Jurkat, Clone E6-1 (cell line): ENCODE measurements around the gene ARL2BP.
"Not testable (repeated sequence)": the region's sequence is repeated elsewhere in the genome, so short reads cannot be mapped to it uniquely, and the experiment has no call there.

Experiments
- DNase-seq: peaks from one replicate; pipeline ENCODE4 v3.0.0-alpha.2; 2011; ENCODE audit warnings: low read depth, low spot score
- H3K4me3 ChIP-seq: 2 replicates; pipeline ENCODE4 v1.5.1; 2011; ENCODE audit warnings: mild to moderate bottlenecking, low read length, control low read depth, moderate library complexity

The ARL2BP gene

DNA sequence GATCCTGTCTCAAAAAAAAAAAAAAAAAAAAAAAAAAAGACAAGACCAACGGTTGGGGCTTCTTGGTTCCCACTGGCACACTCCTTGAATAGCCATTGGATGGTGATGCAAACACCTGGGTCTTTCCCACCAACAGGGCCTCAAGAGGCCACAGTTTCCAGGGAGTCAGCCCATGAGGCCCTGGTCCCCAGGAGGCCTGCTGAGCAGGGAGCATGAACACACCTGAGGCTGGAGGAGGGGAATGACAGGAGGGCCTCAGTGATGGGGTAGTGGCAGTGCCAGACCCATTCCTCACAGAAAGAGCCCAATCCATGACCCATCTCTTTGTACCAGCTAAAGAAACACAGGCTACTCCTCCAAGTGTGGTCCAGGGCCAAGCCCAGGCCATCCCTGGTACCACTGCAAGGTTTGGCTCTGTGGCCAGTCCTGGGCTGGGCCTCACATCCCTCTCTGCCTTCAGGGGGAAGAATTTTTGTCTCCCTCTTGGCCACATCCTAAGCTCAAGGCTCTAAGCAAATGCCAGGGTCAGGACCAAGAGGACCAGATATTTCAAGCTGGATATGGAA, 13.9 kb downstream of the ARL2BP start:
- DNase-seq, result no peak
- H3K4me3 ChIP-seq, result no peak overlapping the region

DNA sequence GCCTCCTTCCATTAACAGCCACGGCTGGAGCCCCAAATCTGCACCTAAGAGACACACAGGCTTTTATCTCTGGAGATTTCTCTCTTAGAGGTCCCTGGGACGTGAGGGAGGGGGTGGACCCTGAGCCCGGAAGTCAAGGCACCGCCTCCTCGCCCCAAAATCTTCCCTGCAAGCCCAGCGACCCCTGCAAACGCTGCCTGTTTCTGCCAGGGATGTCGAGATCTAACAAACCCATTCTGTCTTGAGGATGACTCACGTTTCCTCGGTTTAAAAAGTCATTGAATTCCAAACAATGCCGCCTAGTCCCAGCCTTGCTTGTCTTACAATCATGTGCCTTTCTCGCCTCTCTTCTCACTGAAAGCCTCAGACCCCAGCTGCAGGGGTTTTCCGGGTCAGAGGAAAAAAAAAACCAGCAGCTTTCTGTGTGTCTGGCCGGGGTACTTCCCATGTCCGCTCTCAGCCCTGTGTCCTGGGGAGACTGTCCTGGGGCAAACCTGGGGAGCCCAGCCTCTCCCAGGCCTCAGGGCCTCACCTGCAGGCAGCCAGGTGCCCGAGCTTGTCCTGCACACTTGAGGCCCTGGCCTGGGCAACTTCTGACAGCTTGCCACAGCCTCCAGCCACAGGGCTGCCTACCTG, 15.4 kb downstream of the ARL2BP start:
- no peak for DNase-seq
- no peak overlapping the region for H3K4me3 ChIP-seq

DNA sequence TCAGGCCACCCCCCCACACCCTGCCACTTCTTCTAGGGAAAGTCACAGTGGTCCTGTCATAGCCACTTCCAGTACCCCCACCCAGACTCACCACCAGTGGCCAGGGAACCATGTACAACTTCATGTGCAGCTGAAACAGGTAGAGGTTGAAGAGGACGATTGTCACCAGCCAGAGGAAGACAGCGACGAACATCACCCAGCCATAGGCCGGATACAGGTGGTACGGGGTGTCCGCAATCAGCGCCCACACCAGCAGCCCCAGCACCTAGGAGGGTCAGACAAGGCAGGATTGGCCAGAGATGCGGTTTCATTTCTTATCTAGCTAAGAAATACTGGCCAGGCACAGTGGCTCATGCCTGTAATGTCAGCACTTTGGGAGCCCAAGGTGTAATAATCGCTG, 16.7 kb downstream of the ARL2BP start:
- H3K4me3 ChIP-seq, result no peak overlapping the region
- no peak for DNase-seq

DNA sequence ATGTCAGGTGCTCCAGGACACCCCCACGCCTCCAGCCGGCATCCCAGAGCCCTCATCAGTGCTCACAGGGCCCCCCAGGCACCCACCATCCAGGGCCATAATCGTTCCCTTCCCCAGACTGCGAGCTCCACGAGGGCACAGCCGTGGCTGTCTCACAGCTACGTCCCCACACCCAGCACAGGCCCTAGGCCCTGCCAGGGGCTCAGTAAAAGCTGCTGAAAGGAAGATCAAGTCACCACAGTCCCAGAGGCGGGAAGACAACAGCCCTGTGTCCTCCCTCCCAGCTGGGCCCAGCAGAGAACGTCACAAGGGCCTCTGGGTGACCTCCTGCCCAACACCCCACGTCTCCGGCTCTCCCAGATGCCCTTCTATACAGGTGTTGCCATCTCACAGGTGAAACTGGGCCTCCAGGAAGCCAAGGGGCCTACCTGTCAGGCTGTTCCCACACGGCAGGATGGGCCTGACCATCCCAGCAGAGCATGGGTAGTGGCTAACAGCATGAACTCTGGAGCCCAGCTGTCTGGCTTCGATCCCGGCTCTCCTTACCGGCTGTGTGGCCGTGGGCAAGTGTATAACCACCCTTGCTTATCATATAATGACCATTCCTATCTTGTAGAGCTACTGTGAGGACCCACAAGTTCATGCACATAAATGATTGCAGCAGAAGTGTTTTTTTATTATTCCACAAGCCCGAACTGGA, 17.9 kb downstream of the ARL2BP start:
- no peak overlapping the region for H3K4me3 ChIP-seq

DNA sequence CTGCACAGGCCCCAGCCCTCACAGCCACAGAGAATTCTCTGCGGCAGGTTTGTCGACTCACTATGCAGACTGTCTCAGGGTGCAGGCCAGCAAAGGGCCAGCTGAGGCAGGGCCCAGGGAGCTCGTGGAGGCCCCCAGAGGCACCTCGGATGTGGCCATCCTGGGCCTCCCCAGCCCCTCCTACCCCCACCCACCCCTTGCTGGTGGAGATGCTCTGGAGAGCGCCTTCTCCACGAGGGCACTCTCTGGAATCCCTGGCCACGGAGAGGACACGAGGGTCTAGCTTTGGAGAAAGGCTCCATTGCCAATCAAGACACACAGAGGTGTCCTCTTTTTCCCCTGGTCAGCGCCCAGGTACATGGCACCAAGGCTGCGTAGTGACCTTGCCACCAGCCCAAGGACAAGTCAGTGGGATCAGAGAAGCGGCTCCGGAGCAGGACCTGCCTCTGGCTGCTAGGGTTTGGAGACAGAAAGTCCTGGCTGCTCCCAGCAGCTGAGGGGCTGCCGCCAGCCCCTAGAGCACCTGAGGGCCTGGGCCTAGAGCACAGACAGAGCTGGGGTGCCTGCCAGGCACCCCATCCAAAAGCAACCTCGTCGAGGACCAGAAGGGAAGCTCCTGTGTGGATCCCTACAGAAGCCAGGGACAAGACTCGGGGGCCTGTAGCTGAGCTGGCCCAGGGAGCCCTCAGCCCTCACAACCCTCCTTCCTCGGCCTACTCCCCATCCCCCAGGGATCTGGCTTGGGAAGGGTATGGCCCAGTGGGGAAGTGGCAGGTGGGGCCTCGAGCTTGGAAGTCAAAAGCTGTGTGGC, 18.7 kb downstream of the ARL2BP start:
- DNase-seq, result no peak

More for the DNA sequence above, 17.9 kb downstream of the ARL2BP start:
- DNase-seq, result no peak

DNA sequence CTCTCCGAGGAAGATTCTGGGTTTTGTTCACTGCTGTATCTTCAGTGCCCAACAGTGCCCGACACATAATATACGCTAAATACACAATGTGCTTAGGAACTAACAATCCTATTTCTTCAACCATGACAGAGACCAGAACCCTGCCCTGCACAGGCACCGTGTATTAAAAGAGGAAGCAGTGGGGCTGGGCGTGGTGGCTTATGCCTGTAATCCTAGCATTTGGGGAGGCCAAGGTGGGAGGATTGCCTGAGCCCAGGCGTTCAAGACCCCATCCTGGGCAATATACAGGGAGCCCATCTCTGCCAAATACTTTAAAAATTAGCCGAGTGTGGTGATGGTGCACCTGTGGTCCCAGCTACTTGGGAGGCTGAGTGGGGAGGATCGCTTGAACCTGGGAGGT, 19.3 kb downstream of the ARL2BP start:
- no peak for DNase-seq
- H3K4me3 ChIP-seq, result no peak overlapping the region

More for the DNA sequence above, 18.7 kb downstream of the ARL2BP start:
- no peak overlapping the region for H3K4me3 ChIP-seq

DNA sequence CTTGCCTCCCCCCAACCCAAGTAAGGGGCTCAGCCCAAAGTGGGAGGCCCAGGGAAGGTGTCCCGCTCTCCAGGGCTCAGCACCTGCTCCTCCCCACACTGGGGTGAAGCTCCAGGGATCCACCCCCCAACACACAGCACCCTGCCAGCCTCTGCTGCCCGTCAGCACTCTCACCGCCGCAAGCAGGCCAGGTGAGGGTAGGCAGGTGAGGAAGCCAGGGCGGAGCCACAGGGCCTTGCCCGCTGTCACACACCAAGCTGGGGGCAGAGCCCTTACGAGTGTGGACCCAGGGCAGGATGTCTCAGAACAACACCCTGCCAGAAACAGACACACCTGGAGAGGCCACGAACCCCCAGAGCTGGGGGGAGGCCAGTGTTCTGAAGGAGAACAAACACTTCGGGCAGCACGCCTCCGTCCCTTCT, 19.9 kb downstream of the ARL2BP start:
- DNase-seq, result no peak
- no peak overlapping the region for H3K4me3 ChIP-seq

DNA sequence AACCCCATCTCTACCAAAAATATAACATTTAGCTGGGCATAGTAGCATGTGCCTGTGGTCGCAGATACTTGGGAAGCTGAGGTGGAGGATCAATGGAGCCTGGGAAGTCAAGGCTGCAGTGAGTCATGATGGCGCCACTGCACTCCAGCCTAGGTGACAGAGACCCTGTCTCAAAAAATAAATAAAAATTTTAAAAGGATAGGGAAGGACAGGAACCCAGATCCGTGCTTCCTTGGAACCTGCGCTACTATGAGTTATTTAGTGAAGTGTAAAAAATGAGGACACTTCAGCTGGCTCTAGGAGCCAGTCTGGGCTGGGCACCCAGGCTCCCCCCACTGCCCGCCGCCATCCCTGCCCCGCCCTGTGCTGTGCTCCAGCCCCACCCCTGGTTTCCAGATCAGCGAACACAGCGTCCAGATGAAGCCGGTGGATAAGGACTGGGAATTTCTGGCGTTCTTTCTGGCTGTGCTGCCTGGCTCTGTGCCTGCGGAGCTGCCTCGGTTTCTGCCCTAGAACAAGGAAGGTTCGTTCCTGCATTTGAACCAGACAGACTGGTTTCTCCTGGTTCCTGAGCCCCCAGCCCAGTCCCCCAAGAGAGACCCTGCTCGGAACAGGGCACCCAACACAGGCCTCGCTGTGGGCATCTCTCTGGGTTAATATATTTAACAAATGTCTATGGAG, 20.9 kb downstream of the ARL2BP start:
- DNase-seq, result no peak
- no peak overlapping the region; the same call in 1 of the 2 replicates for H3K4me3 ChIP-seq

DNA sequence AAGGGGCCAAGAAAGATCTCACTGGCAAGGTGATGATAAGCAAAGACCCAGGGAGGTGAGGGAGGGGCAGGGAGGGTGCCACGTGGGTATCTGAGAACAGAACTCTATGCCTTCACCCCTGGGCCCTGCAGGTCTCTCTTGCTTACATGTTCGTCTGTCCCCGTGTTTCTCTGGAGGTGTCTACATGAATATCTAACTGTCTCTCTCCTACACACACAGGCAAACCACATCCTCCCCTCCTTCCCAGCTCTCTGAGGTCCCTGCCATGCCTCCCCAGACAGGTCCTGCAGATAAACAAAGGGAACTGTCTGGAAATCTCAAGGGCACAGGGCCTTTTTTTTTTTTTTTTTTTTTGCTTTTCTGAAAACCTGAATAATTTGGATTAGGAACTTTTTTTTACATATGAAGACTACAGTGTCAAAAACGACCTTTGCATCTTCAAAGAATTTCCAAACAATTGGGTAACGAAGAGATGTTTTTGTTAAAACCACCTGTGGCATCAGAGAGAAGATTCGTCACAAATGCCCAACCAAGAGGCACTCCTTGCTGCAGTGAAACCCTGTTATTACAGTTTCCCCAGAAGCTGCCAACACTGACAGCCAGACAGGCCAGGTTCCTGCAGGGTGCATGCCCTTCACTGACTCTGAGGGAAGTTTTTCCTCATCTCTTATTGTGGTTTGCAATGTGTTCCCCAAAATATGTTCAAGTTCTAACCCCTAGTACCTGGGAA, 21.6 kb downstream of the ARL2BP start:
- H3K4me3 ChIP-seq, result peak overlapping the region; percentile 29
- peak; percentile 94 for DNase-seq

DNA sequence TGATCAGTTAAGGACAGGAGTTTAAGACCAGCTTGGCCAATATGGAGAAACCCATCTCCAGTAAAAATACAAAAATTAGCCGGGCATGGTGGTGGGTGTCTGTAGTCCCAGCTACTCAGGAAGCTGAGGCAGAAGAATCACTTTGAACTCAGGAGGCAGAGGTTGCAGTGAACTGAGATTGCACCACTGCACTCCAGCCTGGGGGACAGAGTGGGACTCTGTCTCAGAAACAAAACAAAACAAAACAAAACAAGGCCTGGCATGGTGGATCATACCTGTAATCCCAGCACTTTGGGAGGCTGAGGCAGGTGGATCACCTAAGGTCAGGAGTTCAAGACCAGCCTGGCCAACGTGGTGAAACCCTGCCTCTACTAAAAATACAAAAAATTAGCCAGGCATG, 22.3 kb downstream of the ARL2BP start:
- DNase-seq, result not testable (repeated sequence)
- H3K4me3 ChIP-seq, result peak overlapping the region; percentile 29

DNA sequence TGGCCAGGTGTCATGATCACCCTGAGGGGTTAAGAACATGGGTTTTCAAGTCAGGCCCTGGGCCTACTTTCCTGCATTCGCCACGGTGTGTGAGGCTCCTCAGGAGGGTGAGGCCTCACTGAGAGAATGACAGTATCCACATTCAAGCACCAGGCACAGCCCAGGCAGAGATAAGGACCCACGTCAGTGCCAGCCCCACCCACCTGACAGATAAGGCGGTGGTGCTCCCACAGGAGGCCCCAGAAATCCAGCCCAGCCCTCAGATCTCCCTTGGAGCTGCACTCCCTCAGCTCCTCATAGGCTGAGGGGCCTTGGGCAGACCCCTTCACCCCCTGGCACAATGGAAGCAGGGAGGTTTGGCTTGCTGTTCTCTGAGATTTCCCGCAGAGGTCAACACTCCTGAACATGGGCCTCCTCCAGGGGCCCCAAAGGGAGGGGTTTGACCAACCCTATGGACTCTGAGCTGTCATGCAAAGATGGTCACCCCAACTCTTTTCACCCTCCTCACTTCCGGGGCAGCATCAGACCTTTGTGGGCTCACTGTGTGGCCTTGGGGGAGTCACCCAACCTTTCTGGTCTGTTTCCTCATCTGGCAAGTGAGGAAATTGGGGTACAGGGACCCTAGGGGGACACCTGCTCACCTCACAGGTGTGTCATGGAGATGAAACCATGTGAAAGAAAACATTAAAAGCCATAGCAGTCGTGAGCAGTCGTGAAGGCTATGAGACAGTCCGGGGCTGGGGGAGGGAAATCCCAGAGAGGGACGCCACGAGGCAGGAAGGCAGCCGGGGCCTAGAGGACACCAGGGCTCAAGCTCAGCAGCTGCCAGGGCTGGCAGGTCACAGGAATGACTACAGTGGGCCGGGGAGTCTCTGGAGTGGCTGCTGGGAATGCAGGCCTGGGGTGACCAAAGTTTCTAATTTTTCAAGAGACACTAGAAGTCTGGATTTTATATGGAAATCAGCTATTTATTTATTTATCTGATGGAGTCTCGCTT, 24.0 kb downstream of the ARL2BP start:
- H3K4me3 ChIP-seq, result no peak overlapping the region
- DNase-seq, result no peak

DNA sequence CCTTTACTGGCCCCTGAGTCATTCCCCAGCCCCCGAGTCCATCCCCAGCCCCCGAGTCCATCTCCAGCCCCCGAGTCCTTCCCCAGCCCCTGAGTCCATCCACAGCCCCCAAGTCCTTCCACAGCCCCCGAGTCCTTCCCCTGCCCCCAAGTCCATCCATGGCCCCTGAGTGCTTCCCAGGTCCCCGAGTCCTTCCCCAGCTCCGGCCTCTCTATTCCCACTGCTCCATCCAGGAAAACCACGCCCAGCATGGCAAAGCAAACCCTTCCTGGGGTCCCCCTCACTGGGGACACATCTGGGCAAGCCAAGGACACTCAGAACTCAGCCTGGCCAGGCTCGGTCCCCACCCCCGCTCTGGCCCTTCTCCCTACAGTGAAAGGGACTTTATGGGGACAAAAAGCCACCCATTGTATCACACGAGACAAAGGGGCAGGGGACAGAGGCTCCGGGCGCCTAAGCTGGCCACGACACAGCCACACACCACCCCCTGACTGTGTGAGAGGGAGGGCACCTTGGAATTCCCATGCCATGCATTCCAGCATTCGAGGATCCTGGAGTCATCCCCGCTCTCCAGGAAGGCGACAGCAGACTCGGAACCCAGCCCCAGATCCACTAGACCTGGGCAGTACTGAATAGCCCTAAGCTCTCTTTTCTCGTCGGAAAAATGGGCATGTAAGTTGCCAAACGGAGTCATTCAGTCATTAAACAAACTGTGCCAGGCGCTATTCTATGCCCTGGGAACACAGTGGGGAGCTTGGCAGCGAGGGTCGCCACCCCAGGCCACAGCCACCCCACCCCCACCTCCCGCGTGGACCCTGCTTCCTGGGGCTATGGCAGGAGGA, 25.4 kb downstream of the ARL2BP start:
- no peak overlapping the region for H3K4me3 ChIP-seq
- no peak for DNase-seq

DNA sequence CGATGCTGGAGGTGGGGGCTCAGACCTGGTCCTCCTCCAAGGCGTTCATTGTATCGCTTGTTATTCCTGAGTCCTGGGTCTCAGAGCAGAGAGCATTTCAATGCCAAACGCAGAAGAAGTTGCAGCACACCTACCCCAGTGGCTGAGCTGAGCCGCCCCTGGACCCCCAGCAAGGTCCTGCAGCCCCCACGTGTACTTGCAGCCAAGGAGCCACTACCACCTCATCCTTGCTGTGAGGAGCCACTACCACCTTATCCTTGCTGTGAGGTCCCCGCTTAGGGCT, 25.9 kb downstream of the ARL2BP start:
- no peak for DNase-seq
- no peak overlapping the region for H3K4me3 ChIP-seq

DNA sequence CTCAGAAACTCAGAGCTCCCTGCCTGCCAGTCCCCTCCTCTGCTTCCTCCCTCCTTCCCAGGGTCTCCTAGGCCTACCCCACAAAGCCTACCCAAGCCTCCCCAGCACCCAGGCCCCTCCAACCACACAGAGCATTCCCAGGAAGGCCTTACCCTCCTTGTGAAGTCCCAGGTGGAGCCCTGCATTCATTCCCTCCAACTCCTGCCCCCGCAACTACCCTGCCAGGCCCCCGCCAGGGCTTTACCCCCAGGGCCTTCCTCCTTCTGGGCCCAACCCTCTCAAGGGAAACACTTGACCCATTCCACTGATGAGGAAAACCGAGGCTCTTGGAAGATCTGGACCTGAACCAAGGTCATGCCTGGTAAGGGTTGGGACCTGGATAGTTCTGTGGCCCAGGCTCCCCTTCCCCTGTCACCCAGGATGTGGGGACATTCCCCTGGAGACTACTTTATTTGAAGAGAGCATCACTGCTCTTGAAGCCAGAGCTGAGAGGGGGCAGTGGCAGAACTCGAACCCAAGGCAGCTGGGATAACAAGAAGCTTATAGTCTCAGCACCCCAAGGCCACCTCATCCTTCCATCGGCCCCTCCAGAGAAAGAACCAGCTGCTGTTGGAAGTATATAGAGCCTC, 26.9 kb downstream of the ARL2BP start:
- H3K4me3 ChIP-seq, result no peak overlapping the region
- DNase-seq, result no peak

DNA sequence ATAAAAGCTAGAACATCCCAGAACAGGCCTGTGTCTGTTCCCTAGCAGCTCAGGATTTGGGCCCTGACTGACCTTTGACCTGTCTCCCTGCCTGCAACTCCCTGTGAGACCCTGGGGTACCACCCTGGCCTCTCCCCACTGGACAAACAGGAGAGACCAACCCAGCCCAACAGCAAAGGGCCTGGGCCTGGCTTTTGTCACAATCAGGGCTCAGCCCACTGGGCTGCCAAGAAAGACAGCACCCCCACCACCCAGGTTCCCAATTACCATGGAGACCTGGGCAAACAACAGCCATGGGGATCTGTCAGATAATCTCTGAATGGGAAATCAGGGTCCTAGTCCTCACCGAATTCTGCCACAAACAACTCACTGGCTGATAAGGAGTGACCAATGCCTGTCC, 28.3 kb downstream of the ARL2BP start:
- H3K4me3 ChIP-seq, result no peak overlapping the region

DNA sequence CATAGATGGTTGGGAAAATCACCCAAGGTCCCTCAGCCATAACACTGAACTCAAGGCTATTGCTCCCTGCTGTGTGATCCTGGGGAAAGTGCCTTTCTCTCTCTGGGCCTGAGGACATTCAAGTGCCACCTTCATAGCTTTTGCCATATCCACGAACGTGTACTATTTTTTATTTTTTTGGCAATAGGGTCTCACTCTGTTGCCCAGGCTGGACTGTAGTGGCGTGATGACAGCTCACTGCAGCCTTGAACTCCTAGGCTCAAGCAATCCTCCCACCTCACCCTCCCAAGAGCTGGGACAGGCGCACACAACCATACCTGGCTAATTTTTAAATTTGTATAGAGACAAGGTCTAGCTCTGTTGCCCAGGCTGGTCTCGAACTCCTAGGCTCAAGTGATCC, 28.8 kb downstream of the ARL2BP start:
- DNase-seq, result no peak
- H3K4me3 ChIP-seq, result no peak overlapping the region

More for the DNA sequence above, 28.3 kb downstream of the ARL2BP start:
- no peak for DNase-seq
